ENCODE measurements around the gene USE1. TPM values are rescaled to one million over a fixed set of nuclear protein-coding genes. Genes with fewer than 3 reads are reported as not detected.

USE1 gene
- total and polyA plus RNA-seq, 9 of the 15 experiments (the other 6 are each of a cell fraction or from before 2014, with no cell fraction given) = 17.3 to 52.4 (median 34.0) TPM

DNA sequence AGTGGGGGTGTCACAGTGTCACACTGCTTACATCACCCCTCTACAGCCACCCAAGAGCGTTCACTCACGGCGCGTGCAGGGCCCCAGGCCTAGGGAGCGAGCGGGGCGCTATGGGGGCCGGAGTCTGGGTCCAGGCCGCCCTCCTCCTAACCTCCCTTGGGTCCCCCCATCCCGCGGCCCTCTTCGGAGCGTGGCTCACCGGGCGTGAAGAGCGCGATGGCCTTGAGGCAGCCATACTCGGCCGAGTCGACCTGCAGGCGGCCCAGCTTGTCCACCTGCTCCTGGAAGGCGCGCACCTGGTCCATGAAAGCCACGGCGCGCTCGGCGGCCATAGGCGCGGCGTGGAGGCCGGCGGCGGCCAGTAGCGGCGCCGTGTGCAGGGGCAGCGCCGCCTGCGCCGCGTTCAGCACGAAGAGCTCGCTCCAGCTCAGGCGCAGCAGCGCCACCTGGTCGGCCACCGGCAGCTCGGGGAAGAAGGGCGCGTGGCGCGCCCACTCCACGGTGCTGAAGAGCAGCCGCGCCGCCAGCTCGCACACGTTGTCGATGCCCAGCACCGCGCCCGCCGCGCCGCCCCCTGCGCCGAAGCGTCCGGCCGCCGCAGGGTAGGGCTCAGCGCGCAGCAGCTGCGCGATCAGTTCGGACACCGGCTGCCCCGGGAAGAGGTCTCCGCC lies 20.3 kb downstream of the USE1 start (continued):
- TF ChIP-seq ZNF212 (CRISPR knock-in tag; IDR thresholded peaks at IDR 0.05) (no peak), CHD1 (IDR thresholded peaks at IDR 0.05; ENCODE audit: low read length) (no peak), ATF1 (CRISPR knock-in tag; IDR thresholded peaks at IDR 0.05) (no peak), ATF1 (tag; IDR thresholded peaks at IDR 0.05) (peak; percentile 68), PHF20 (IDR thresholded peaks at IDR 0.05; ENCODE audit: partially characterized antibody) (no peak), SIN3B (IDR thresholded peaks at IDR 0.05; ENCODE audit: low read depth) (peak; percentile 78), ZNF146 (CRISPR knock-in tag; IDR thresholded peaks at IDR 0.05; ENCODE audit: unreplicated experiment) (no peak), ZNF695 (CRISPR knock-in tag; IDR thresholded peaks at IDR 0.05) (no peak), CSDE1 (IDR thresholded peaks at IDR 0.05) (no peak), TEAD2 (tag; IDR thresholded peaks at IDR 0.05) (no peak), TAF7 (tag; IDR thresholded peaks at IDR 0.05) (no peak), E2F3 (CRISPR knock-in tag; IDR thresholded peaks at IDR 0.05) (peak; percentile 50; the same call in 1 of the 2 replicates), WHSC1 (IDR thresholded peaks at IDR 0.05; ENCODE audit: low read length) (no peak), ZNF324 (CRISPR knock-in tag; IDR thresholded peaks at IDR 0.05) (no peak), CTCF (IDR thresholded peaks at IDR 0.05 in 2 of 3, conservative IDR thresholded peaks at IDR 0.05 in 1 of 3; ENCODE audit: insufficient read depth in 2 of 3, low read depth in 1 of 3, low read length in 3 of 3) (peak; percentile 48 to 94 (median 74); a peak in 5 of 6 replicates), TBL1XR1 (IDR thresholded peaks at IDR 0.05; ENCODE audit: low read length in 2 of 2) (no peak), TAL1 (IDR thresholded peaks at IDR 0.05) (no peak), ETV1 (tag; conservative IDR thresholded peaks at IDR 0.05; ENCODE audit: low read depth) (no peak), RFX7 (CRISPR knock-in tag; IDR thresholded peaks at IDR 0.05) (no peak), MYC (IDR thresholded peaks at IDR 0.05; ENCODE audit: low read depth, low read length) (peak; percentile 96), MYC (CRISPR knock-in tag; IDR thresholded peaks at IDR 0.05; ENCODE audit: borderline replicate concordance, low read depth) (peak; percentile 80; the same call in 1 of the 2 replicates), ZNF76 (CRISPR knock-in tag; IDR thresholded peaks at IDR 0.05; ENCODE audit: borderline replicate concordance) (no peak), EHMT2 (IDR thresholded peaks at IDR 0.05) (no peak), ZNF77 (CRISPR knock-in tag; IDR thresholded peaks at IDR 0.05) (no peak), ADNP (tag; IDR thresholded peaks at IDR 0.05) (no peak), ZNF133 (CRISPR knock-in tag; IDR thresholded peaks at IDR 0.05) (no peak), MEF2D (tag; conservative IDR thresholded peaks at IDR 0.05; ENCODE audit: low read depth) (no peak)
- TF ChIP-seq, protein P1, sequence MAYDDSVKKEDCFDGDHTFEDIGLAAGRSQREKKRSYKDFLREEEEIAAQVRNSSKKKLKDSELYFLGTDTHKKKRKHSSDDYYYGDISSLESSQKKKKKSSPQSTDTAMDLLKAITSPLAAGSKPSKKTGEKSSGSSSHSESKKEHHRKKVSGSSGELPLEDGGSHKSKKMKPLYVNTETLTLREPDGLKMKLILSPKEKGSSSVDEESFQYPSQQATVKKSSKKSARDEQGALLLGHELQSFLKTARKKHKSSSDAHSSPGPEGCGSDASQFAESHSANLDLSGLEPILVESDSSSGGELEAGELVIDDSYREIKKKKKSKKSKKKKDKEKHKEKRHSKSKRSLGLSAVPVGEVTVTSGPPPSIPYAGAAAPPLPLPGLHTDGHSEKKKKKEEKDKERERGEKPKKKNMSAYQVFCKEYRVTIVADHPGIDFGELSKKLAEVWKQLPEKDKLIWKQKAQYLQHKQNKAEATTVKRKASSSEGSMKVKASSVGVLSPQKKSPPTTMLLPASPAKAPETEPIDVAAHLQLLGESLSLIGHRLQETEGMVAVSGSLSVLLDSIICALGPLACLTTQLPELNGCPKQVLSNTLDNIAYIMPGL (CRISPR knock-in tag; IDR thresholded peaks at IDR 0.05) = peak; percentile 84; the same call in 1 of the 2 replicates
- TF ChIP-seq, protein P2, sequence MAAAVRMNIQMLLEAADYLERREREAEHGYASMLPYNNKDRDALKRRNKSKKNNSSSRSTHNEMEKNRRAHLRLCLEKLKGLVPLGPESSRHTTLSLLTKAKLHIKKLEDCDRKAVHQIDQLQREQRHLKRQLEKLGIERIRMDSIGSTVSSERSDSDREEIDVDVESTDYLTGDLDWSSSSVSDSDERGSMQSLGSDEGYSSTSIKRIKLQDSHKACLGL (CRISPR knock-in tag; IDR thresholded peaks at IDR 0.05; ENCODE audit: borderline replicate concordance, poor library complexity, severe bottlenecking) = no peak

All from K562 (cell line).